Activated naive CD8-positive, alpha-beta T cell treated with anti-CD3 and anti-CD28 coated beads for 36 hours (primary cell): ENCODE measurements around the gene SLC35D3. TPM values are rescaled to one million over a fixed set of nuclear protein-coding genes. Genes with fewer than 3 reads are reported as not detected.
"Not testable (repeated sequence)": the region's sequence is repeated elsewhere in the genome, so short reads cannot be mapped to it uniquely, and the experiment has no call there.

Experiments used
- DNase-seq: peaks from one replicate; pipeline ENCODE4 v3.0.0; 2021
- H3K27ac Mint-ChIP-seq: one replicate; pipeline ENCODE4 v1.8.0; 2022; ENCODE audit warnings: mild to moderate bottlenecking, moderate library complexity, mixed read lengths
- H3K27me3 Mint-ChIP-seq: one replicate; pipeline ENCODE4 v1.8.0; 2022; ENCODE audit warnings: mild to moderate bottlenecking, mixed read lengths
- H3K36me3 Mint-ChIP-seq: one replicate; pipeline ENCODE4 v1.8.0; 2021; ENCODE audit warnings: mild to moderate bottlenecking, mixed read lengths
- H3K4me1 Mint-ChIP-seq: one replicate; pipeline ENCODE4 v1.8.0; 2021; ENCODE audit warnings: mixed read lengths
- H3K4me3 Mint-ChIP-seq: one replicate; pipeline ENCODE4 v1.8.0; 2022; ENCODE audit warnings: mild to moderate bottlenecking, moderate library complexity, mixed read lengths
- H3K9me3 Mint-ChIP-seq: one replicate; pipeline ENCODE4 v1.8.0; 2022; ENCODE audit warnings: mixed read lengths
- total RNA-seq, 2 experiments: library from RNA; stranded (reverse); gene quantifications; one replicate each; pipeline ENCODE4 v1.2.3, GENCODE V29; 2021

Gene SLC35D3
- total RNA-seq, 2 experiments from 2014 or later = not detected

DNA sequence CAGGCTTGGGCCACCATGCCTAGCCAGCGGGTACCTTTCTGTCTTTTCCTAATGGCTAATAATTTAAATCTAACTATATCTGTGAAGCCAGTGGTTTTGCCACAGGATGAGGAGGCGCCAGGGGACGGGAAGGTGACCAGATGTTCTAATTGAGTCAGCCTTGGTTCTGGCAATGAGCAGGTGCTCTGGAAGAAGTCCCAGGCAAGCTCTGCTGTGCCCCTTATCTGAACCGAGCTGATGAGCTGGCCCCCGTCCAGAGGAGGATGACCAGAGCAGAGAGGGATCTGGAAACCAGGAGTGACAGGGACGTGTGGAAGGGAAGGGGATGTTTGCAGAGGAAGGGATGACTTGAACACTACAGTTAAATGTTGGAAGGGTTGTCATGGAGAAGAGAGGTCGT is 46.7 kb downstream of the SLC35D3 start:
- peaks cover 25% of the 10 kb centered on the region for H3K27me3 Mint-ChIP-seq
- no peak overlapping the region for H3K27ac Mint-ChIP-seq
- DNase-seq = no peak
- no peak overlapping the region for H3K4me3 Mint-ChIP-seq
- H3K36me3 Mint-ChIP-seq = no peaks in the 10 kb centered on the region
- H3K9me3 Mint-ChIP-seq = no peaks in the 10 kb centered on the region
- H3K4me1 Mint-ChIP-seq = no peaks in the 10 kb centered on the region

DNA sequence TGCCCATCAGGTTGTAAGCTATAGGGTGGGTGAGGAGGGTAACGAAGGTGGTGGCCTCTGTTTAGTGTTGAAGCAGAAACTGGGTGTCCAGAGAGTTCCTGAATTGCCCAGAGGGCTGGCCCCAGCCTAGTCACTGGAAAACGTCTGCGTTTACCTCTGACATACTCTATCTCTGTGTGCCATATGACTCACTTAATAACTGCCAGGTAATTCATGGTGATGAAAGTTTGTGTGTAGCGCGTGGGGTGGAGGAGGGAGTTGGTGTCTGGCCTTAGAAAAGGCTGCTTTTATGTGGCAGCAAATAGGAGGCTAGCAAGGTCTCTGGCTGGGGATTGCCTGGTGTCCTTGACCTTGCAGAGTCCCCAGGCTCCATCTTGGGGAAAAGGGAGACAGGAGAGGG is 47.3 kb downstream of the SLC35D3 start:
- no peaks in the 10 kb centered on the region for H3K36me3 Mint-ChIP-seq
- H3K9me3 Mint-ChIP-seq = no peaks in the 10 kb centered on the region
- DNase-seq = no peak
- H3K4me1 Mint-ChIP-seq = no peaks in the 10 kb centered on the region
- H3K27me3 Mint-ChIP-seq = peaks cover 25% of the 10 kb centered on the region
- no peak overlapping the region for H3K27ac Mint-ChIP-seq
- no peak overlapping the region for H3K4me3 Mint-ChIP-seq

DNA sequence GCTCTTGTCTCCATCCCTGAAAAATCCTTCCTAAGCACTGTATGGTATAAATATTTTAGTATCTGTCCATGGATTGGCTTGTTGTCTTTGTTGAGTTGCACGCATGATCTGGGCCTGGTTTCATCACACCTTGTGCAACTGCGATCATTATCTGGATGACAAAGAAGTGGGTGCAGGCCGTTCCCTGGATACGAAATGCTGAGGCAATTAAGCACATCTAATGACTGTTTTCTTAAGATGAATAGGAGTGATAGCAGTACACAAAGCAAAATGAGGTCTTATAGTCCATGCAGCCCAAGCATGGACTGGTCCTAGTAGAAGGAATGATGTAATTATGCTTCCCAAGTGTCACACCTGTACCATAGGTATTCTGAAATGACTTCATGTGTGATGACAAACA is 47.8 kb downstream of the SLC35D3 start:
- Mint-ChIP-seq H3K9me3 (no peaks in the 10 kb centered on the region), H3K4me3 (no peak overlapping the region), H3K27me3 (peaks cover 25% of the 10 kb centered on the region), H3K36me3 (no peaks in the 10 kb centered on the region), H3K27ac (no peak overlapping the region), H3K4me1 (no peaks in the 10 kb centered on the region)
- DNase-seq = no peak

DNA sequence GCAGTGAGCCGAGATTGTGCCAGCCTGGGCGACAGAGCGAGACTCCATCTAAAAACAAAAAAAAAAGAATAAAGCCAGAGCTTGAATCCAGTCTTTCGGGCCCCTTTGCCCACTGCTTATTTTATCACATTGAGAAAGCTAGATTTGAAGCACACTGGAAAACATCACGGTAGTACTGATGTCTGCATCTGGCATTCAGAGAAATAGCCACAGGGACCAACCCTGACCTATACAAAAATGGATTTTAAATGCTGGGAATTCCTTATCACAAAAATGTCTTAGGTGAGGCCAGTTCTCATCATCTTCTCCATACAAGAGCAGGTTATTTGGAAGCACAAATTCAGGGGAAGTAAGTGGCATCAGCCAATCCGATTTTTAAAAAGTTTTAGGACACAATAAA is 49.5 kb downstream of the SLC35D3 start:
- Mint-ChIP-seq H3K27ac (no peak overlapping the region), H3K9me3 (no peaks in the 10 kb centered on the region), H3K4me3 (no peak overlapping the region), H3K36me3 (no peaks in the 10 kb centered on the region), H3K4me1 (no peaks in the 10 kb centered on the region), H3K27me3 (peaks cover 18% of the 10 kb centered on the region)
- DNase-seq = no peak

DNA sequence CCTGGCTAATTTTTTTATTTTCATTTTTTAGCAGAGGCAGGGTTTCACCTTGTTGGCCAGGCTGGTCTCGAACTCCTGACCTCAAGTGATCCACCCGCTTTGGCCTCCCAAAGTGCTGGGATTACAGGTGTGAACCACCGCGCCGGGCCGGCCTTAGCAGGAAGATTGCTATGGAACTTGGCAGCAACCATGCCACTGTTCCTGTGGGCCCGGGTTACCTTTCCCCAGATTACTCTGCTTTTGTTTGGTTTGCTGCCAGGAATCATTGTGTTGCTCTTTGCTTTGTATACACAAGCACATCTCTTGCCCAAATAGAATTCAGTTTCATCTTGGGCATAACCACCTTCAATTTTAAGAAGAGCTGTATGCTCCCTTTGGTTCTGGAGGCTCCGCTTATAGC is 51.7 kb downstream of the SLC35D3 start:
- not testable (repeated sequence) for H3K36me3 Mint-ChIP-seq, H3K9me3 Mint-ChIP-seq, DNase-seq, H3K27ac Mint-ChIP-seq, H3K27me3 Mint-ChIP-seq, H3K4me3 Mint-ChIP-seq, H3K4me1 Mint-ChIP-seq

Other genes with a start within 250 kb of the SLC35D3 start
- 1 to 10 TPM; 3.5 to 3.9 TPM for gene MAP3K5, start 129.8 kb upstream of the SLC35D3 start, total RNA-seq
- 1 to 10 TPM; 4.7 to 6.1 TPM for gene PEX7, start 99.7 kb upstream of the SLC35D3 start, total RNA-seq
- not detected for gene IL20RA, start 122.7 kb downstream of the SLC35D3 start, total RNA-seq